K562 (cell line): ENCODE results near the gene SPRED2. TPM values are rescaled to one million over a fixed set of nuclear protein-coding genes. Genes with fewer than 3 reads are reported as not detected.

ENCODE experiments used
- ARID3B ChIP-seq: fragments of 250-450 bp; sonication (Bioruptor Pico); IDR thresholded peaks from 2 replicates; pipeline ENCODE4 v1.4.0; 2020; ENCODE audit warnings: borderline replicate concordance
- BRF2 ChIP-seq: IDR thresholded peaks from 3 replicates; pipeline ENCODE4 v1.6.1; 2011; ENCODE audit warnings: borderline replicate concordance, mild to moderate bottlenecking; ENCODE audit not compliant: insufficient read length, insufficient read depth
- CREB3 ChIP-seq: fragments of 450-650 bp; conservative IDR thresholded peaks from 2 replicates; pipeline ENCODE4 v1.6.1; 2016; ENCODE audit warnings: missing genetic modification characterization, low read depth, mild to moderate bottlenecking, missing compliant biosample characterization, moderate library complexity
- DACH1 ChIP-seq: fragments of 450-650 bp; IDR thresholded peaks from 2 replicates; pipeline ENCODE4 v1.6.1; 2018; ENCODE audit not compliant: partially characterized antibody
- JUNB ChIP-seq: fragments of 450-650 bp; formaldehyde crosslinking; conservative IDR thresholded peaks from 2 replicates; pipeline ENCODE4 v1.4.0; 2020; ENCODE audit warnings: mild to moderate bottlenecking
- MNT ChIP-seq, 2 experiments: fragments of 450-650 bp; conservative IDR thresholded peaks; 2 replicates each; pipeline ENCODE4 v1.6.1; 2017; ENCODE audit warnings: mild to moderate bottlenecking in 2 of 2, moderate library complexity in 2 of 2
- MTF1 ChIP-seq: fragments of 250-450 bp; sonication (Bioruptor Pico); IDR thresholded peaks from 2 replicates; pipeline ENCODE4 v1.9.0; 2021; ENCODE audit warnings: moderate library complexity, mild to moderate bottlenecking, inconsistent platforms, borderline replicate concordance
- PKNOX1 ChIP-seq: fragments of 450-650 bp; IDR thresholded peaks from 2 replicates; pipeline ENCODE4 v1.6.1; 2016
- POLR3A ChIP-seq: IDR thresholded peaks from 2 replicates; pipeline ENCODE4 v1.6.1; 2011; ENCODE audit warnings: borderline replicate concordance, mild to moderate bottlenecking, moderate library complexity; ENCODE audit not compliant: insufficient read length, insufficient read depth; ENCODE audit errors: extremely low read depth
- VEZF1 ChIP-seq: fragments of 200-800 bp; sonication (Bioruptor generic); IDR thresholded peaks from 2 replicates; pipeline ENCODE4 v1.6.1; 2017; ENCODE audit warnings: missing genetic modification characterization, missing compliant biosample characterization
- ZNF311 ChIP-seq: fragments of 250-450 bp; sonication (Bioruptor Pico); IDR thresholded peaks from 2 replicates; pipeline ENCODE4 v1.4.0; 2020; ENCODE audit warnings: mild to moderate bottlenecking, moderate library complexity
- ZNF512 ChIP-seq: IDR thresholded peaks from 2 replicates; pipeline ENCODE4 v1.6.1; 2016; ENCODE audit warnings: missing genetic modification characterization, missing compliant biosample characterization
- polyA plus RNA-seq, 8 experiments: library from polyadenylated mRNA; depleted of rRNA in 4 of 8; stranded (reverse) in 5 of 8; unstranded in 3 of 8; fragments of >200 nt; fragmentation: Nextera tagmentation in 2 of 8; fragmentation: Illumina TruSeq in 1 of 8; extraction: Ambion mirVana in 2 of 8; extraction: Trizol in 1 of 8; gene quantifications; 2 replicates each; pipeline versions ENCODE4 v1.2.1 to v1.2.3, GENCODE V29; 2011 to 2014; ENCODE audit warnings: inconsistent platforms in 1 of 8, missing spikeins in 1 of 8
- total RNA-seq, 7 experiments: library from RNA; depleted of rRNA in 6 of 7; stranded (reverse); fragments of >200 nt in 6 of 7; fragmentation: Illumina TruSeq in 2 of 7; extraction: Trizol in 2 of 7; gene quantifications; 2 replicates each; pipeline versions ENCODE4 v1.2.1 to v1.2.3, GENCODE V29; 2011 to 2021; ENCODE audit warnings: low replicate concordance in 1 of 7

Gene SPRED2
- total and polyA plus RNA-seq, 9 of the 15 experiments (the other 6 are each of a cell fraction or from before 2014, with no cell fraction given) = 4.6 to 50.8 (median 14.1) TPM

GRCh38 chr2:65366595-65367125 is 65.7 kb downstream of the SPRED2 start (continued):
- peak; percentile 20 to 45; a peak in 2 of 4 replicates for TF ChIP-seq MNT (conservative IDR thresholded peaks at IDR 0.05)
- TF ChIP-seq JUNB (CRISPR knock-in tag) = peak; percentile 89
- no peak; the same call in 1 of the 2 replicates for TF ChIP-seq CREB3 (tag)
- TF ChIP-seq ZNF311 (CRISPR knock-in tag) = 0 out of 2 replicates have a peak, but pooled peaks have one; percentile 53
- TF ChIP-seq BRF2 = no peak
- TF ChIP-seq VEZF1 (CRISPR knock-in tag) = 0 out of 2 replicates have a peak, but pooled peaks have one; percentile 3
- TF ChIP-seq PKNOX1 = peak; percentile 95
- no peak for TF ChIP-seq POLR3A
- TF ChIP-seq MTF1 (CRISPR knock-in tag) = no peak
- no peak for TF ChIP-seq ZNF512
- TF ChIP-seq ARID3B (CRISPR knock-in tag) = no peak
- peak; percentile 76 for TF ChIP-seq DACH1
